ENCODE measurements around the gene BRAF.

BRAF gene

DNA sequence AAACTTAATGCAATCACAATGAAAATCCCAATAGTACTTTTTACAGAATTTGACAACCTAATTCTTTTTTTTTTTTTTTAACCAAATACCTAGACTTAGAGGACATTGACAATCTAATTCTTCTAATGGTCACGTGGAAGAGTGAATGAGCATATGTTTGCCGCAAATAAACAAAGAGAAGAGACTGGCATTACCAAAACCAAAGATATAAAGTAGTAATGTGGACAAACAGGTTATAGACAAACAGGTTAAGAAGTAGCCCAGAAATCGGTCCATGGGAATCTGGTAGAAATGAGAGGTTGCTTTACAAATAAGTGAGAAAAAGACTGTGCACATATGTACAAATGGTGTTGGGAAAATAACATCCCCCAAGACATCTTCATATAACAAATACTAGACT lies 27.7 kb downstream of the BRAF start:
- TF ChIP-seq ZFP3 (CRISPR knock-in tag; IDR thresholded peaks at IDR 0.05) (no peak), PPARA (CRISPR knock-in tag; IDR thresholded peaks at IDR 0.05; ENCODE audit: borderline replicate concordance) (no peak), PATZ1 (CRISPR knock-in tag; IDR thresholded peaks at IDR 0.05; ENCODE audit: borderline replicate concordance) (no peak), GLIS3 (CRISPR knock-in tag; IDR thresholded peaks at IDR 0.05) (no peak), TCF4 (CRISPR knock-in tag; IDR thresholded peaks at IDR 0.05; ENCODE audit: borderline replicate concordance) (no peak), SNAI2 (CRISPR knock-in tag; IDR thresholded peaks at IDR 0.05) (no peak), ZFP30 (CRISPR knock-in tag; IDR thresholded peaks at IDR 0.05) (no peak), ARNTL (CRISPR knock-in tag; IDR thresholded peaks at IDR 0.05; ENCODE audit: borderline replicate concordance, low read depth) (no peak), ZC3H10 (CRISPR knock-in tag; IDR thresholded peaks at IDR 0.05) (no peak), ZNF70 (CRISPR knock-in tag; IDR thresholded peaks at IDR 0.05) (no peak), OSR1 (CRISPR knock-in tag; IDR thresholded peaks at IDR 0.05) (no peak), CSRNP3 (CRISPR knock-in tag; IDR thresholded peaks at IDR 0.05) (no peak), ZNF8 (CRISPR knock-in tag; IDR thresholded peaks at IDR 0.05) (no peak)
- TF ChIP-seq, protein P1, sequence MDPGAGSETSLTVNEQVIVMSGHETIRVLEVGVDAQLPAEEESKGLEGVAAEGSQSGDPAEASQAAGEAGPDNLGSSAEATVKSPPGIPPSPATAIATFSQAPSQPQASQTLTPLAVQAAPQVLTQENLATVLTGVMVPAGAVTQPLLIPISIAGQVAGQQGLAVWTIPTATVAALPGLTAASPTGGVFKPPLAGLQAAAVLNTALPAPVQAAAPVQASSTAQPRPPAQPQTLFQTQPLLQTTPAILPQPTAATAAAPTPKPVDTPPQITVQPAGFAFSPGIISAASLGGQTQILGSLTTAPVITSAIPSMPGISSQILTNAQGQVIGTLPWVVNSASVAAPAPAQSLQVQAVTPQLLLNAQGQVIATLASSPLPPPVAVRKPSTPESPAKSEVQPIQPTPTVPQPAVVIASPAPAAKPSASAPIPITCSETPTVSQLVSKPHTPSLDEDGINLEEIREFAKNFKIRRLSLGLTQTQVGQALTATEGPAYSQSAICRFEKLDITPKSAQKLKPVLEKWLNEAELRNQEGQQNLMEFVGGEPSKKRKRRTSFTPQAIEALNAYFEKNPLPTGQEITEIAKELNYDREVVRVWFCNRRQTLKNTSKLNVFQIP (CRISPR knock-in tag; IDR thresholded peaks at IDR 0.05; ENCODE audit: borderline replicate concordance, low read depth): no peak
- TF ChIP-seq, protein P2, sequence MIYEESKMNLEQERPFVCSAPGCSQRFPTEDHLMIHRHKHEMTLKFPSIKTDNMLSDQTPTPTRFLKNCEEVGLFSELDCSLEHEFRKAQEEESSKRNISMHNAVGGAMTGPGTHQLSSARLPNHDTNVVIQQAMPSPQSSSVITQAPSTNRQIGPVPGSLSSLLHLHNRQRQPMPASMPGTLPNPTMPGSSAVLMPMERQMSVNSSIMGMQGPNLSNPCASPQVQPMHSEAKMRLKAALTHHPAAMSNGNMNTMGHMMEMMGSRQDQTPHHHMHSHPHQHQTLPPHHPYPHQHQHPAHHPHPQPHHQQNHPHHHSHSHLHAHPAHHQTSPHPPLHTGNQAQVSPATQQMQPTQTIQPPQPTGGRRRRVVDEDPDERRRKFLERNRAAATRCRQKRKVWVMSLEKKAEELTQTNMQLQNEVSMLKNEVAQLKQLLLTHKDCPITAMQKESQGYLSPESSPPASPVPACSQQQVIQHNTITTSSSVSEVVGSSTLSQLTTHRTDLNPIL (CRISPR knock-in tag; IDR thresholded peaks at IDR 0.05; ENCODE audit: low read depth): no peak
- no peak for ATAC-seq

GRCh38 chr7:140889645-140890044 lies 35.1 kb downstream of the BRAF start:
- TF ChIP-seq ESRRG (CRISPR knock-in tag; IDR thresholded peaks at IDR 0.05): no peak
- TF ChIP-seq PATZ1 (CRISPR knock-in tag; IDR thresholded peaks at IDR 0.05; ENCODE audit: borderline replicate concordance): no peak
- TF ChIP-seq TSHZ2 (CRISPR knock-in tag; IDR thresholded peaks at IDR 0.05): no peak
- no peak for TF ChIP-seq ARNTL (CRISPR knock-in tag; IDR thresholded peaks at IDR 0.05; ENCODE audit: borderline replicate concordance, low read depth)
- no peak for TF ChIP-seq OSR1 (CRISPR knock-in tag; IDR thresholded peaks at IDR 0.05)
- TF ChIP-seq CSDC2 (CRISPR knock-in tag; IDR thresholded peaks at IDR 0.05): no peak
- TF ChIP-seq TCF4 (CRISPR knock-in tag; IDR thresholded peaks at IDR 0.05; ENCODE audit: borderline replicate concordance): no peak
- TF ChIP-seq SNAI2 (CRISPR knock-in tag; IDR thresholded peaks at IDR 0.05): no peak
- TF ChIP-seq ZC3H10 (CRISPR knock-in tag; IDR thresholded peaks at IDR 0.05): no peak
- no peak for TF ChIP-seq ZNF8 (CRISPR knock-in tag; IDR thresholded peaks at IDR 0.05)
- no peak for TF ChIP-seq TOX (CRISPR knock-in tag; IDR thresholded peaks at IDR 0.05; ENCODE audit: borderline replicate concordance)
- no peak for TF ChIP-seq CSRNP3 (CRISPR knock-in tag; IDR thresholded peaks at IDR 0.05)
- no peak for ATAC-seq
